ENCODE results near the gene NTRK3. TPM values are rescaled to one million over a fixed set of nuclear protein-coding genes. Genes with fewer than 3 reads are reported as not detected.

The NTRK3 gene
- total and polyA plus RNA-seq, 2 of the 8 experiments (the other 6 are each of a cell fraction or from before 2014, with no cell fraction given) = 4.5 to 6.8 TPM

GRCh38 chr15:88031461-88031860 lies 225.1 kb downstream of the NTRK3 start (continued):
- no peak for TF ChIP-seq ATF2 (IDR thresholded peaks at IDR 0.05; ENCODE audit: low read length)
- TF ChIP-seq E2F6 (IDR thresholded peaks at IDR 0.05) = no peak
- no peak for TF ChIP-seq KDM5A (IDR thresholded peaks at IDR 0.05; ENCODE audit: low read length)
- TF ChIP-seq POLR2A (IDR thresholded peaks at IDR 0.05; ENCODE audit: control extremely low read depth in 1 of 2, low read depth in 2 of 2, low read length in 2 of 2) = no peak
- TF ChIP-seq YY1 (IDR thresholded peaks at IDR 0.05; ENCODE audit: low read depth, low read length) = no peak
- no peak for TF ChIP-seq CEBPB (IDR thresholded peaks at IDR 0.05; ENCODE audit: low read depth, low read length)
- TF ChIP-seq EZH2 (IDR thresholded peaks at IDR 0.05; ENCODE audit: low read depth, low read length, severe bottlenecking) = no peak
